Vagina (tissue), 2 donors: ENCODE measurements around the gene FLNB. TPM values are rescaled to one million over a fixed set of nuclear protein-coding genes. Genes with fewer than 3 reads are reported as not detected.

ENCODE experiments used
- DNase-seq, 2 donors: peaks; one replicate each; pipeline ENCODE4 v3.0.0-alpha.2; 2017; ENCODE audit errors: extremely low spot score in 2 of 2
- H3K27ac ChIP-seq: fragments of 200-600 bp; sonication (generic); one replicate; pipeline ENCODE4 v1.5.1; 2019
- H3K27me3 ChIP-seq: fragments of 200-600 bp; sonication (generic); one replicate; pipeline ENCODE4 v1.5.1; 2019
- H3K36me3 ChIP-seq, 2 donors: fragments of 200-600 bp; sonication (generic); one replicate each; pipeline ENCODE4 v1.5.1; 2017 to 2019
- H3K4me1 ChIP-seq: fragments of 200-600 bp; sonication (generic); one replicate; pipeline ENCODE4 v1.5.1; 2019
- H3K4me3 ChIP-seq, 2 donors: fragments of 200-600 bp; sonication (generic); 1 replicate in 1 of 2; 2 replicates in 1 of 2; pipeline ENCODE4 v1.5.1; 2016 to 2019
- H3K9me3 ChIP-seq: fragments of 200-600 bp; sonication (generic); one replicate; pipeline ENCODE4 v1.5.1; 2019
- CTCF ChIP-seq, 3 experiments: fragments of 450-650 bp in 2 of 3; fragments of 200-600 bp in 1 of 3; sonication (generic) in 1 of 3; IDR thresholded peaks; one replicate each; pipeline ENCODE4 v1.5.1; 2017 to 2019; ENCODE audit warnings: antibody characterized with exemption in 3 of 3, mild to moderate bottlenecking in 2 of 3, moderate library complexity in 2 of 3
- POLR2A ChIP-seq, 2 donors: fragments of 450-650 bp; IDR thresholded peaks; one replicate each; pipeline ENCODE4 v1.6.1; 2017; ENCODE audit warnings: antibody characterized with exemption in 2 of 2, mild to moderate bottlenecking in 2 of 2, moderate library complexity in 2 of 2
- POLR2AphosphoS5 ChIP-seq, 2 donors: sonication (generic); formaldehyde crosslinking; IDR thresholded peaks; one replicate each; pipeline ENCODE4 v1.9.0; 2017; ENCODE audit warnings: antibody characterized with exemption in 2 of 2, mild to moderate bottlenecking in 2 of 2, low read depth in 1 of 2; ENCODE audit not compliant: insufficient read depth in 1 of 2
- intact Hi-C: fragments of 100-400 bp; cut with DNase I; formaldehyde crosslinking; loops from one replicate; pipeline ENCODE4 v1.15.1; 2023
- total RNA-seq: library from RNA; depleted of rRNA; stranded (reverse); fragments of >200 nt; gene quantifications from one replicate; pipeline ENCODE4 v1.2.3, GENCODE V29; 2016

Gene FLNB
- total RNA-seq, 1 donor from 2014 or later: 147 TPM

- no peaks in the 10 kb centered on the region for H3K9me3 ChIP-seq
- no peak overlapping the region for H3K4me3 ChIP-seq
- H3K27ac ChIP-seq: no peak overlapping the region
- no peaks in the 10 kb centered on the region for H3K4me1 ChIP-seq
- intact Hi-C loops: no loop called here
- no peak for DNase-seq
- no peaks in the 10 kb centered on the region for H3K27me3 ChIP-seq
- TF ChIP-seq POLR2A (IDR thresholded peaks at IDR 0.05): no peak
- no peak for TF ChIP-seq POLR2AphosphoS5 (IDR thresholded peaks at IDR 0.05; ENCODE audit: insufficient read depth in 1 of 2, low read depth in 1 of 2)
- TF ChIP-seq CTCF (IDR thresholded peaks at IDR 0.05): no peak
- H3K36me3 ChIP-seq: peaks cover 0 to 86% of the 10 kb centered on the region in 2 donors
These were observed 116.2 kb downstream of the FLNB start for GRCh38 chr3:58124387-58124786.

GRCh38 chr3:58129041-58129770 is 121.0 kb downstream of the FLNB start:
- Histone ChIP-seq H3K9me3 (no peaks in the 10 kb centered on the region), H3K4me3 (no peak overlapping the region), H3K4me1 (no peaks in the 10 kb centered on the region), H3K36me3 (peaks cover 0 to 58% of the 10 kb centered on the region in 2 donors), H3K27ac (no peak overlapping the region), H3K27me3 (no peaks in the 10 kb centered on the region)
- no peak for TF ChIP-seq POLR2A (IDR thresholded peaks at IDR 0.05)
- DNase-seq: no peak
- intact Hi-C loops: no loop called here

GRCh38 chr3:58130591-58130990 is 122.4 kb downstream of the FLNB start:
- Histone ChIP-seq H3K27me3 (no peaks in the 10 kb centered on the region), H3K4me3 (no peak overlapping the region), H3K36me3 (peaks cover 0 to 57% of the 10 kb centered on the region in 2 donors), H3K4me1 (no peaks in the 10 kb centered on the region), H3K9me3 (no peaks in the 10 kb centered on the region), H3K27ac (no peak overlapping the region)
- TF ChIP-seq CTCF (IDR thresholded peaks at IDR 0.05) (no peak), POLR2AphosphoS5 (IDR thresholded peaks at IDR 0.05; ENCODE audit: insufficient read depth in 1 of 2, low read depth in 1 of 2) (no peak), POLR2A (IDR thresholded peaks at IDR 0.05) (no peak)
- intact Hi-C loops: no loop called here
- no peak for DNase-seq

GRCh38 chr3:58131101-58131825 is 123.0 kb downstream of the FLNB start:
- Histone ChIP-seq H3K27ac (no peak overlapping the region), H3K4me3 (no peak overlapping the region), H3K27me3 (no peaks in the 10 kb centered on the region), H3K9me3 (no peaks in the 10 kb centered on the region), H3K36me3 (peaks cover 0 to 55% of the 10 kb centered on the region in 2 donors), H3K4me1 (no peaks in the 10 kb centered on the region)
- no peak for TF ChIP-seq CTCF (IDR thresholded peaks at IDR 0.05)
- no peak for TF ChIP-seq POLR2AphosphoS5 (IDR thresholded peaks at IDR 0.05; ENCODE audit: insufficient read depth in 1 of 2, low read depth in 1 of 2)
- no peak for TF ChIP-seq POLR2A (IDR thresholded peaks at IDR 0.05)
- no peak for DNase-seq
- intact Hi-C loops: no loop called here

GRCh38 chr3:58132850-58133249 is 124.6 kb downstream of the FLNB start:
- Histone ChIP-seq H3K36me3 (peaks cover 0 to 51% of the 10 kb centered on the region in 2 donors), H3K27ac (no peak overlapping the region), H3K27me3 (no peaks in the 10 kb centered on the region), H3K4me3 (no peak overlapping the region), H3K9me3 (no peaks in the 10 kb centered on the region), H3K4me1 (no peaks in the 10 kb centered on the region)
- DNase-seq: no peak
- intact Hi-C loops: no loop called here
- TF ChIP-seq CTCF (IDR thresholded peaks at IDR 0.05): no peak
- TF ChIP-seq POLR2A (IDR thresholded peaks at IDR 0.05): no peak
- TF ChIP-seq POLR2AphosphoS5 (IDR thresholded peaks at IDR 0.05; ENCODE audit: insufficient read depth in 1 of 2, low read depth in 1 of 2): no peak
